ENCODE results near the gene GBF1. TPM values are rescaled to one million over a fixed set of nuclear protein-coding genes. Genes with fewer than 3 reads are reported as not detected.

GBF1 gene
- total RNA-seq, 1 donor from 2014 or later, result 59.9 TPM

GRCh38 chr10:102389894-102390293 lies 144.6 kb downstream of the GBF1 start:
- Mint-ChIP-seq H3K27me3 (ENCODE audit: unreplicated experiment) (peaks cover 14% of the 10 kb centered on the region), H3K36me3 (ENCODE audit: unreplicated experiment) (no peaks in the 10 kb centered on the region), H3K4me3 (ENCODE audit: unreplicated experiment) (no peak overlapping the region), H3K27ac (ENCODE audit: unreplicated experiment) (no peak overlapping the region), H3K4me1 (ENCODE audit: unreplicated experiment) (peaks cover 19% of the 10 kb centered on the region), H3K9me3 (ENCODE audit: unreplicated experiment) (no peaks in the 10 kb centered on the region)
- no peak for DNase-seq (ENCODE audit: extremely low spot score, unreplicated experiment)
- TF ChIP-seq CTCF (IDR thresholded peaks at IDR 0.05), result no peak

- TF ChIP-seq CTCF (IDR thresholded peaks at IDR 0.05), result no peak
- no peak overlapping the region for H3K27ac Mint-ChIP-seq (ENCODE audit: unreplicated experiment)
- no peak for DNase-seq (ENCODE audit: extremely low spot score, unreplicated experiment)
- H3K4me1 Mint-ChIP-seq (ENCODE audit: unreplicated experiment), result peaks cover 23% of the 10 kb centered on the region
- no peak overlapping the region for H3K4me3 Mint-ChIP-seq (ENCODE audit: unreplicated experiment)
- no peaks in the 10 kb centered on the region for H3K9me3 Mint-ChIP-seq (ENCODE audit: unreplicated experiment)
- H3K36me3 Mint-ChIP-seq (ENCODE audit: unreplicated experiment), result no peaks in the 10 kb centered on the region
- H3K27me3 Mint-ChIP-seq (ENCODE audit: unreplicated experiment), result peaks cover 14% of the 10 kb centered on the region
Measured at GRCh38 chr10:102392306-102392705, 147.0 kb downstream of the GBF1 start.

DNA sequence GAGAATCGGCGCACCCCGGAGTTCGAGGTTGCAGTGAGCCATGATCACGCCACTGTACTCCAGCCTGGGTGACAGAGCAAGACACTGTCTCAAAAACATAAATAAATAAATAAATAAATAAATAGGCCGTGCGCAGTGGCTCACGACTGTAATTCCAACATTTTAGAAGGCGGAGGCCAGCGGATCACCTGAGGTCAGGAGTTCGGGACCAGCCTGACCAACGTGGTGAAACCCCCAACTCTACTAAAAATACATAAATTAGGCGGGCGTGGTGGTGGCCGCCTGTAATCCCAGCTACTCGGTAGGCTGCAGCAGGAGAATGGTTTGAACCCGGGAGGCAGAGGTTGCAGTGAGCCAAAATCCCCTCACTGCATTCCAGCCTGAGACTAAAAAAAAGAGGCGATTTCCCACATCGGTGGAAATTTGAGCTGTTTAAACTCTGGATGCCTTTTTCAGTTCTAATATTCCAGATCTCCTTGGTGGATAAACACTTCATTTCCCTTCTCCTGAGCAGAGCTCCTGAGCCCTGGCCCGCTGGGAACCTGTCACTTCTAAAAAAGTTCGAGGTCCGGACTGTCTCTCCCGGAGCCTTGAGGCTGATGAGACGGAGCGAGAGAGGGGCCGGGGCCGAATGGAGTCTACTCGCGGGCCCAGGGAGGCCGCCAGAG lies 148.2 kb downstream of the GBF1 start:
- Mint-ChIP-seq H3K4me3 (ENCODE audit: unreplicated experiment) (peak overlapping the region; percentile 87), H3K4me1 (ENCODE audit: unreplicated experiment) (peaks cover 28% of the 10 kb centered on the region), H3K9me3 (ENCODE audit: unreplicated experiment) (no peaks in the 10 kb centered on the region), H3K27ac (ENCODE audit: unreplicated experiment) (peak overlapping the region; percentile 95), H3K36me3 (ENCODE audit: unreplicated experiment) (peaks cover 2% of the 10 kb centered on the region), H3K27me3 (ENCODE audit: unreplicated experiment) (peaks cover 14% of the 10 kb centered on the region)
- TF ChIP-seq CTCF (IDR thresholded peaks at IDR 0.05), result peak; percentile 97
- DNase-seq (ENCODE audit: extremely low spot score, unreplicated experiment), result no peak

DNA sequence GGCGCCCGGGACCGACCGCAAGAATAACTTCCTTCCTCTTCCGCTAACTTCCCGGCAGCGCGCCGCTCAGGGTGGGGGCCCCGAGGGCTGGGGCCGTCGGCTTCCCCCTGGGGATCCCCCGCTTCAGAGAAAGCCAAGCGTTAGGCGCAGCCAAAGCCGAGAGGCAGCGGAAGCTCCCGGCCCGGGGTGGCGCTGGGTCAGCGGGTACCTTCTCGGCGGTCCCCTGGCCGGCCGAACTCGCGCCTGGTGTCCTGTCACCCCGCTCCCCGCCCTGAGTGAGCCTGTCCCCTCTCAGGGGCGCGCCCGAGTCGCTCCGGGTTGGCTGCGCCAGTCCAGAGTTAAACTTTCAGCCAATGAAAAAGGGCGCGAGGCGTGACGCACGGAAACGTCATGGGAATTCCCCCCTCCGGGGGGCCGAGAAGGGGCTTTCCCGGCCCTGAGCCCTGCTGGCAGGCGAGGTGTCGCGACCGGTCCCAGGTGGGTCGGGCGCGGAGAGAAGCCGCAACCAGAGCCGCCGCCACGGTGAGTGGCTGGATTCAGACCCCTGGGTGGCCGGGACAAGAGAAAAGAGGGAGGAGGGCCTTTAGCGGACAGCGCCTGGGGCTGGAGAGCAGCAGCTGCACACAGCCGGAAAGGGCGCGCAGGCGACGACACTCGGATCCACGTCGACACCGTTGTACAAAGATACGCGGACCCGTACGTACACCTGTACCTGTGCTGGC lies 148.9 kb downstream of the GBF1 start:
- peaks cover 2% of the 10 kb centered on the region for H3K36me3 Mint-ChIP-seq (ENCODE audit: unreplicated experiment)
- TF ChIP-seq CTCF (IDR thresholded peaks at IDR 0.05), result peak; percentile 38
- peak overlapping the region; percentile 95 for H3K27ac Mint-ChIP-seq (ENCODE audit: unreplicated experiment)
- H3K4me3 Mint-ChIP-seq (ENCODE audit: unreplicated experiment), result peak overlapping the region; percentile 87
- peak; percentile 96 for DNase-seq (ENCODE audit: extremely low spot score, unreplicated experiment)
- H3K4me1 Mint-ChIP-seq (ENCODE audit: unreplicated experiment), result peaks cover 31% of the 10 kb centered on the region
- H3K9me3 Mint-ChIP-seq (ENCODE audit: unreplicated experiment), result no peaks in the 10 kb centered on the region
- peaks cover 10% of the 10 kb centered on the region for H3K27me3 Mint-ChIP-seq (ENCODE audit: unreplicated experiment)

- Mint-ChIP-seq H3K9me3 (ENCODE audit: unreplicated experiment) (no peaks in the 10 kb centered on the region), H3K4me3 (ENCODE audit: unreplicated experiment) (peak overlapping the region; percentile 87), H3K4me1 (ENCODE audit: unreplicated experiment) (peaks cover 35% of the 10 kb centered on the region), H3K27ac (ENCODE audit: unreplicated experiment) (peak overlapping the region; percentile 95), H3K27me3 (ENCODE audit: unreplicated experiment) (peaks cover 8% of the 10 kb centered on the region), H3K36me3 (ENCODE audit: unreplicated experiment) (peaks cover 2% of the 10 kb centered on the region)
- no peak for TF ChIP-seq CTCF (IDR thresholded peaks at IDR 0.05)
- DNase-seq (ENCODE audit: extremely low spot score, unreplicated experiment), result no peak
Measured at GRCh38 chr10:102394801-102395399, 149.6 kb downstream of the GBF1 start.

Measured in osteocyte (in vitro differentiated cells).